NB4 (cell line): Measurements from ENCODE around the gene AUTS2.

Source experiments
- CTCF ChIP-seq: IDR thresholded peaks from one replicate; pipeline ENCODE4 v1.5.1; 2012; ENCODE audit warnings: low read depth, low read length
- MYC ChIP-seq: IDR thresholded peaks from 2 replicates; pipeline ENCODE4 v1.6.1; 2011; ENCODE audit warnings: low read depth, low read length
- POLR2A ChIP-seq: IDR thresholded peaks from 2 replicates; pipeline ENCODE4 v1.6.1; 2011; ENCODE audit warnings: mild to moderate bottlenecking; ENCODE audit not compliant: insufficient read length; ENCODE audit errors: extremely low read depth
- TF ChIP-seq, protein P1 (sequence below): IDR thresholded peaks from 2 replicates; pipeline ENCODE4 v1.6.1; 2011; ENCODE audit warnings: low read depth, low read length

DNA sequence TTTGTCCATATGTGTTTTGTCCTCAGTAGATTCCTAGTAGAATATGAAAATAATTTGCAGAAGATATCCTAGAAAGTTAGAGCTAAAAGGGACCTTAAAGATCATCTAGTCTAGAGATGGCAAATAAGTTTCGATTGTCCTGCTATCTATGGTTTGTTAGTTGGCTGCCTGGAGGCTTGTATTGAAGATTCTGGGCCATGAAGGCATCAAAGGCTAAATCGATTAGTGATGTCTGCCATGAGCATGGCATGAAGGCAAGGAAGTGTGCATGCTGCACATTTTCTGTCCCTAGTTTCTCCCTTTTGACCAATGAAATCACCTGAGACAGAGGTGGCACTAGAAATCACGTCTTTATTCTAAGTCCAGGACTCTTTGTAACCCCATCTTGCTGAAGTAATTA lies 979.9 kb downstream of the AUTS2 start:
- TF ChIP-seq CTCF (no peak), POLR2A (no peak), MYC (no peak)
- TF ChIP-seq, protein P1, sequence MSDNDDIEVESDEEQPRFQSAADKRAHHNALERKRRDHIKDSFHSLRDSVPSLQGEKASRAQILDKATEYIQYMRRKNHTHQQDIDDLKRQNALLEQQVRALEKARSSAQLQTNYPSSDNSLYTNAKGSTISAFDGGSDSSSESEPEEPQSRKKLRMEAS = no peak
